GM21381 (cell line): Measurements from ENCODE around the gene CCK.

Source experiments
- ATAC-seq: cut with Tn5 transposase; IDR thresholded peaks from one replicate; pipeline ENCODE4 v1.9.1; 2021; ENCODE audit warnings: mild to moderate bottlenecking, moderate library complexity; ENCODE audit not compliant: unreplicated experiment

Gene CCK

DNA sequence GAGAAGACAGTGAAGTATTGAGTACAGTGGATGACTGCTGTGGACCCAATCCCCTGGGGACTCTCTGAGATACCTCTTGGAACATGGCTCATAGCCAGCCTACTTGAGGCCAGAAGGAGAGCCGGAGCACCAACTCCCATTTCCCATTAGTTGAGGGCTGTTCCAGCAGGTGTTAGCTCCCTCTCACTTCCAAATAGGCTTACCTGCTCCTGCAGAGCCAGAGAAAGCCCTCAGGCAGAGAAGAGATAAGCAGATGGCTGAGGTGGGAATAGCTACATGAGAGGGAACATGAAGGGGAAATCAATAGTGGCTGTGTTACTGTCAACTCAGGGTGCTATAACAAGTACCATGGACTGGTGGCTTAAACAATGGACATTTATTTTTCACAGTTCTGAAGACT is 4.6 kb upstream of the CCK start:
- ATAC-seq = no peak

DNA sequence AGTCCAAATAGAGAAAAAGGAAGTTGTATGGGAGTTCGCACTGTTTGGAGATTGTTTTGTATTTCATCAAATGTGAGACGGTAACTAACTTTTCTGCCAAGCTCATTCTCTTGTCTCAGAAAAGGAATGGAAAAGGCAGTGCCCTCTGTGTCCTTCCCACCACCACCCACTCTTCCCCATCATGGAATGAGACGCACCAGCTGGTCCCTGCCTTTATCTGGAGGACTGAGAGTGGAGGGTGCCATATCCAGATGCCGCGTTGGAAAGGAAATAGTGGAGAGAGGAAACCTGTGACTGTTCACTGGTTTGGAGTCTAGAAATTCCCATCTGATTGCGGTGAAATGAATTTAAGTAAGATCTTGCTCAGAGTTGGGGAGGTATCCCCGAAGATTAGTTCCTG is 3.7 kb upstream of the CCK start:
- no peak for ATAC-seq

DNA sequence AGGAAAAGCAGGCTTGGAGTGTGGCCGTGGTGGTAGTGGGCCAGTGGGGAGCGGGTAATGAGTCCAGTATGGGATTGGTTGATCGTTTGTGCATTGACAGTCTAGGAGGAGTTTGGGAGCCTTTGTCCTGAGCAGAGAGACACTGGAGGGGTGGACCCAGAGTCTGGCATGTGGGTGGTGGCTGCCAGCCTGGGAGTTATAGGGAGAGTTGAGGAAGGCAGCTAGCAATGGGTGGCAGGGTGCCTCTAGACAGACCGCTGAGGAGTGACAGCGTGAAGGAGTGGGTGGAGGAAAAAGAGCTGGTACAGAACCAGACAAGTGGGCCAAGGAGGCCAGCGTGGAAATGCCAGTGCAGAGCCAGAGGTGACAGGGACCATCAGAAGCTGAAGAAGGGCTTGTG is 1.9 kb upstream of the CCK start:
- no peak for ATAC-seq

DNA sequence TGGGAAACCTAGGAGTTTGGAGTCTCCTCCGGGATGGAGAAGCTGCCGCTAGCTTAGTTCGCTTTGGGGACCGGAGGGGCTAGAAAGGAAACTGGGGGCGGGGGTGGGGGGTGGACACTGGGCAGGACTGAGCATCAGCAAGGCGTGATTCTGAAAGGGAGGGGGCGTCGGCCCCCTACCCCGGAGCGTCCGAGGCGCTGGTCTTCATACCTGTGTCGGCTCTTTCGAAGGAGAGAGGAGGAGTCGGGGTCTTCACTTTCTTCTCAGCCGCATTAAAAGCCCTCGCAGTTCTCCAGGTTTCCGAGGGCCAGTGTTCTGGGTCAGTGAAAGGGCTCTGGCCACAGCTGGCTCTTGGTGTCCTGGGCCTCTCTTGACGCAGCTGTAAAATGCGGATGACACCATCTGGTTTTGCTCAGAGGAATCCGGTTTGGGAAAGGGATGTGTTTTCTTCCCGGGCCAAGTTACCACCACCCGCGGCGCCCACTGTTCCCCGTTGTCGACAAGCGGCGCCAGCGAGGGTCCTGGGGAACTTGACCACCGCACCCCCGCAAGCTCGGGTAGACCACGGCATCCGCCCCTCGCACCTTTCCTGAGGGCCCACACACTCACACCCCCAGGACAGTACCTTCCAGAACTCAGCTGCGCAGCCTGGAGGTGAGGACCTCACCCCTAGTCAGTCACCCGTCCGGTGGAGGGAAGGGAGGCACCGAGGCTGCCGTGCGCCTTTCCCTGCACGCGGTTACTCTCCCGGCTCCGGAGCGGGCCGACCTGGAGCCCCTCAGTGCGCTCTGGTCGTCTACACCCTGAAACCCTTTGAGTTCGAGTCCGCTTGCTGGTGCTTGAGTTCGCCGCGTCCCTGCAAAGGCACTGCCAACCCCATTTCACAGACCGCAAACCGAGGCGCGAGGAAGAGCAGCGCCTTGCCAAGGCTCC is 660 bp downstream of the CCK start:
- ATAC-seq = no peak

DNA sequence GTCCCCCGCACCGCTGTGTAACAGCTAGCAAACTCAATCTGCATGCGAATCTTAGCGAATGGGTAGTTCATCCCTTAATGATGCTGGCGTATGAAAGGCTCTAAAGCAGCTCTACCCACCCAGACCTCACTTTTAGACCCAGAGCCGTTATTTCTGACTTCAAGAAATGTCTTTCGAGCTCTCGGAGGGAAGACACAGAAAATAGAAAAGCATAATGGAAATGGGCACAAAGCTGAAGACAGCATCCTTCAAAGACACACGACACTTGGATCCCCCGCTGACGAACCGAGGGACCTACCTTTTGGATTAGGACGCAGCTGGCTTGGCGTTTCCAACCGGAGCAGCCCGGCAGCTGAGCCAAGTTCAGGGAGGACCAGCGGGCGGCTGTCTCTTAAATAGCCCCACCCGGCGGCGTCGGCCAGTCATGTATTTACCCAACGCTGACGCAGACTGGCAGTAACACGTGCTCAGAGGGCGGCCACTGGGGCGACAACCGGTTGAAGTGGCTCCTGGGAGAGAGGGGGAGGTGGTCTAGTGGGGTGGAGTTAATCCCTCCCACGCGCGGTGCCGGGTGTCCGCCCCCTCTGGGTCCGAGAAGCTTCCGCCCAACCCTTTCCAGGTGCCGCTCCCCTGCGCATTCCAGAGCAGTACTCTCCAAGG is 1.5 kb downstream of the CCK start:
- ATAC-seq = no peak

DNA sequence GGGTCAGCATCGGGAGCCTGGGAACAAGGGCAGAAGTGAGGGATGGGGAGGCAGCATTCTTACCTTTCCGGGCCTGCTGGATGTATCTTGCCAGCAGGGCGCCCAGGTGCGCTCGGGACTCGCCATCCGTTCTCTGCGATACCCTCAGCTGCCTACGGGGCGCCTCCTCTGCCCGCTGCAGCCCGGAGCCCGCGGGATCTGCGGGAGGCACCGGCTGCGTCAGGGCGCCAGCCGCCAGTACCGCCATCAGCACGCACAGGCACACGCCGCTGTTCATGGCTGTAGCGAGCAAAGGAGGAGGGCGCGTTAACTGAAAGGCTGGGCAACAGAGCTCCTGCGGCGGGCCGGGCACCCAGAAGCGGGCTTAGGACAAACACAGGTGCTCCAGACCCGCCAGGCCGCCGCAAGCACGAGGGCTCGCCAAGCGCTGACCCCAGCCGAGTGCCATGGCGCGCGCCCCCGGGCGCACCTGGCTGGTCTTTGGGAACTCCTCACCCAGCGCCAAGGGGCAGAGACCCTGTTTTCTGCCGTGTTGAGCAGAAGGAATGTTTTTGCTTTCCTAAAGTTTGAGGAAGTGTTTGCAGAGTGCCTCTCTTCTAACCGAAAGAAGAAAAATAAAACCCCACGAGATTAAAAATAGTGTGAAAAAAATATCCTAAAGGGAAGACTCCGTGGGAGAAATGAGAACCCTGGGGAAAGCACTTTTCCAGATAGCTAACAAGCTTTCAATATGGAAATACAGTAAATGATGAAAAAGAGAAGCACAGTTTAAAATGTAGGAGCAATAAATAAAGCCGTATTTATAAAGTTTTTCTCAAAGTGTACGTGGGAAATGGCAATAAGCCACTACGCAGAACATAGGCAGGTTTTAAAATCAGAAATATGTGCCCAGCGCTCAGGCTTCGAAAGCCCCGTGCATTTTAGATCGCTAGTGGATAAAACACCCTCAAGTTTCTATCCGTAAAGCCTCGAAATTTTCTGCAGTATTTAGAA is 2.3 kb downstream of the CCK start:
- ATAC-seq = no peak

DNA sequence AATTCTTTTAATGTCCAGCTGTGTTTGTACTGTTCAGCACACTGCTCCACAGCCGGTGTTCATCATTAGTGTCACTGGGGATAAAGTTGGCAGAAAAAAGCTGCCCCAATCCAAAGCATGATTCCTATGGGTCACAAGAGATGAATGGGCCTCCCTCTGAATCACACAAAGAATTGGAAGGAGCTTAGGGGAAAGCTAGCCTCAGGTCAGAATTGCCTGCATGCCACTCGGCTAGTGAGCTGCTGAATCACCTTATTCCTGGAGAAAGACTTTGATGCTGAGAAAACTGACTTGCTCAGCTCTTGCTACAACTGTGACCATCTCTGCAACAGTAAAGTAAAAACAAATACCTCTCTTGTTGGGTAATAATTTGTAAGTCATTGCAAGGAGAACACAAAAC is 3.5 kb downstream of the CCK start:
- ATAC-seq = no peak

DNA sequence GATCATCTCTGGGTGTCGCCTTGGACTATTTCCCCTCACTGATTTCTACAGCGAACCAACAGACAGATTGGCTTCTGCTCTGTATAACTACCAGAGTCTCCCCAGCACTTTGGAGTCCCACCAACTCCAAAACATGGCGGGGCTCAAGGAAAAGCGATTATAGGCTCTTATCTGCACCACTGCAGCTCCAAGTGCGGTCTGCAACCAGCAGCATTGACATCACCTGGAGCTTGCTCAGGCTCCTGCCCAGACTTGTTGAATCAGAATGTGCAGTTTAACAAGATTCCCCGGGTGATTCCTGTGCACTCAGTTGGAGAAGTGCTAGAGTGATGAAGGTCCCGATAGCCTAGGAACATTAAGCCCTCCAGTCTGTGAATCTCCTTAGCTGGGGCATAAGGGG is 9.0 kb downstream of the CCK start:
- ATAC-seq = no peak

DNA sequence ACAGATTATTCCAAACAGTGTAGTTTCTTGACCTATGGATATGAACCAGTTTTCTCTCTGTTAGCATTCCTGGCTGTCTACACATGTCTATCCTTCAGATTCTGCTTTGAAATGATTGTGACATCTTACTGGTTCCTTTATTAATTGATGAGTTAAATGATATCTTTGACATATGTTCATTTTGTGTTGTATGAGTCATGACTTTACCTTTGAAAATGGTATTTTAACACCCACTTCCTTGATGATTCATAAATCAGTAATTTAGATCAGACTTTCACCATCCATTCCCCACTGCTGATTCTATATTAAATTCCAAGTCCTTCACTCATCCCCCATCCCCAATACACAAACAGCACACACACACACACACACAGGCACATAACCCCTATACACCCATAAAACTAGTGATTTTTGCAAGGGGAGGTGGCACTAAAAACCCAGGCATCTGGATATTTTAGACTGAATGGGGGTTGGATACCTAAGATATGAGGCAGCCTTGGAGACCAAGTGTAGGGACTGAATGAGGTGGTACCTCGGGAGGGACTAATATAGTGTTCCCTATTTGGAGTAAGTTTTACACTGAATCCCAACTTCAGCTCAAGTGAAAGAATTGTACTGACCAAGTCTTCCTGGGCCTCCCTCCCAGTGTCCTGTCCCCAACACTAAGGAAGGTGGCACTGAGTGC is 9.7 kb downstream of the CCK start:
- no peak for ATAC-seq

DNA sequence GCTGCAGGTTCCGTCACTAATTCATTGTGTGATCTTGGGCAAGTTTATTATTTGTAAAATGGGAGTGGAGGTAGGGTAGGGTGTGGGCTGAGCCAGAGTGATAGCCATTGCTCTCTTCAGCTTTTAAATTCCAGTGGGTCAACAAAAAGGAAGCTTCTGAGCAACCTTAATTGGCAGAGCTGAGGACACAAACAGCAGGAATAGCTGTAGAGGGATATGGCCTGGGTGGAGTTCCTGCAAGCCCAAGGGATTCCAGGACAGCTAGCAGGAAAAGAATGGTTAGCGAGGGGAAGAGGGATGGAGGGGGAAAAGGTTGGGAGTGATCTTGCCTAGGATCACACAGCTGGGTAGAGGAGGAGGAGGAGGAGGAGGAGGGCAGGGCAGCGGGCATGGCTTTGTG is 11.4 kb downstream of the CCK start:
- no peak for ATAC-seq

DNA sequence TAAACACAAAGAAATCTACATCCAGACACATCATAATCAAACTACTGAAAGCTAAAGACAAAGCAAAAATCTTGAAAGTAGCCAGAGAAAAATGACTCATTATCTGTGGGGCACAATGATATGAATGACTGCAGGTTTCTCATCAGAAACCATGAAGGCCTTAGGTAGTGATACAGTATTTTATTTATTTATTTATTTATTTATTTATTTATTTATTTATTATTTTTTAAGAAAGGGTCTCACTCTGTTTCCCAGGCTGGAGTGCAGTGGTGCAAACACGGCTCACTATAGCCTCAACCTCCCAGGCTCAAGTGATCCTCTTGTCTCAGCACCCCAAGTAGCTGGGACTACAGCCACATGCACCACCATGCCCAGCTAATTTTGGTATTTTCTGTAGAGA is 15.2 kb downstream of the CCK start:
- no peak for ATAC-seq

DNA sequence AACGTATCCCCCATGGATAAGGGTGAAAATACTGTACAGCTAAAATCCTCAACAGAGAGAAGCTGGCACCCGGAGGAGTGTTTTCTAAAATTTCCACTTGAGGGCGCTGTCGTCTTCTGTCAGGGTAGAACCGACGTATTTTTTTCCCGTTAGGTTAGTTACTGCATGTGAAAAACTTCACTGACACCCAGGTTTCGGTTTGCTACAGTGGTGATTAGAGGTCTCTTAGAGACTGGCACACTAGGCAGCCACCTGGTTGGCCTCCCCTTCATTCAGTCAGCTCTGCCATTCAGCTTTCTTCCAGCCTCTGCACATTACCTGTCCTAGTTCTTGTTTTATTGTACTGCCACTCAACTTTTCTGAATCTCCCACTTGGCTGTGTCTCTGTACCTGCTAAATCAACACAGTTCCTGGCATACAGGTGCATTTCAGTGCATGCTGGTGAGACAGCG is 18.4 kb downstream of the CCK start:
- peak; percentile 73 for ATAC-seq

DNA sequence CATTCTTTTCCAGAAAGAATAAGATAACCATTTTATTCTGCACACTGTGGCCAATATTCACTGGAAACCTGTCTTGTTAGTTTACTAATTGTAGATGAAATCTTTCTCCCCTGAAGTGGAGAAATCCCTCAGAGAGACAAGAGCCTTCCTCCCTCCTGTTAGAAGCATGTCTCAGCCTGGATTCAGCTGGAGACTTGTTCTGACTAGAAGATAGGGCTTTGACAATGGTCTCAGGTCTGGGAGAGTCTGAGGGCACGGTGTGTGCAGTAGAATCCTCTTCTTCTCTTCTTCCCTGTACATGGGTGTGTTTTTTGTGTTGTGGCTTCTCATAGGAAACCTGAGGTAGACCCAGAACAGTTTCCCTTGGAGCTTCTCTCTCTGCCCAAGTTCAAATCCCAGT is 19.9 kb downstream of the CCK start:
- no peak for ATAC-seq

DNA sequence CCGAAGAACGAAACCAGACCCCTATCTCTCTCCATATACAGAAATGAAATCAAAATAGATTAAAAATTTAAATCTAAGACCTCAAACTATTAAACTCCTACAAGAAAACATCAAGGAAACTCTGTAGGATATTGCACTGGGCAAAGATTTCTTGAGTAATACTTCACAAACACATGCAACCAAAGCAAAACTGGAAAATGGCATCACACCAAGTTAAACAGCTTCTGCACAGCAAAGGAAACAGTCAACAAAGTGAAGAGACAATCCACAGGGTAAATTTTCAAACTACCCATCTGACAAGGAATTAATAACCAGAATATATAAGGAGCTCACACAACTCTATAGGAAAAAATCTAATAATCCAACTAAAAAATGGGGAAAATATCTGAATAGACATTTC is 29.4 kb downstream of the CCK start:
- no peak for ATAC-seq

DNA sequence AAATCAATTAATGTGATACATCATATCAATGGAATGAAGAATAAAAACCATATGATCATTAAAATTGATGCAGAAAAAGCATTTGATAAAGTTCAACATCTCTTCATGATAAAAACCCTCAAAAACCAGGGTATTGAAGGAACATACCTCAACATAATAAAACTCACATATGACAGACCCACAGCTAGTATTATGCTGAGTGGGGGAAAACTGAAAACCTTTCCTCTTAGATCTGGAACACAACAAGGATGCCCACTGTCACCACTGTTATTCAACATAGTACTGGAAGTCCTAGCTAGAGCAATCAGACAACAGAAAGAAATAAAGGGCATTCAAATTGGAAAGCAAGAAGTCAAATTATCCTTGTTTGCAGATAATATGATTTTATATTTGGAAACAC is 30.5 kb downstream of the CCK start:
- no peak for ATAC-seq

DNA sequence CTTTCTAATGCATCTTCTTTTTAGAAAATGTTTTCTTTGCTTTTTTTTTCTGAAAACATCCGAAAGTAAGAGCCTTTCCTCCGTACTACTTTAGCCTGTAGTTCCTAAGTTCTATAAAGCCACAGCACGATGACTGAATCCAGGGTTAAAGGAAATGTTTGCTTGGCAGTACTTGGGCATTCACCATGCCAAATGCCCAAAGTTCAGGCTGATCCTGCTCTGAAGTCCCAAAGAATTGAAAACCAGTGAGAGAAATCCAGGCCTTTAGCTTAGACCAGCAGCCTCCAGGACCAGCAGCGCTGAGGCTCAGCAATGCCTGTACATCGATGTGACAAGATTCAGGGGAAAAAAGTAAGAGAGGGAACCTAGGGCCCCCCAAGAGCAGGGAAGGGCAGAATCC is 35.1 kb downstream of the CCK start:
- no peak for ATAC-seq

DNA sequence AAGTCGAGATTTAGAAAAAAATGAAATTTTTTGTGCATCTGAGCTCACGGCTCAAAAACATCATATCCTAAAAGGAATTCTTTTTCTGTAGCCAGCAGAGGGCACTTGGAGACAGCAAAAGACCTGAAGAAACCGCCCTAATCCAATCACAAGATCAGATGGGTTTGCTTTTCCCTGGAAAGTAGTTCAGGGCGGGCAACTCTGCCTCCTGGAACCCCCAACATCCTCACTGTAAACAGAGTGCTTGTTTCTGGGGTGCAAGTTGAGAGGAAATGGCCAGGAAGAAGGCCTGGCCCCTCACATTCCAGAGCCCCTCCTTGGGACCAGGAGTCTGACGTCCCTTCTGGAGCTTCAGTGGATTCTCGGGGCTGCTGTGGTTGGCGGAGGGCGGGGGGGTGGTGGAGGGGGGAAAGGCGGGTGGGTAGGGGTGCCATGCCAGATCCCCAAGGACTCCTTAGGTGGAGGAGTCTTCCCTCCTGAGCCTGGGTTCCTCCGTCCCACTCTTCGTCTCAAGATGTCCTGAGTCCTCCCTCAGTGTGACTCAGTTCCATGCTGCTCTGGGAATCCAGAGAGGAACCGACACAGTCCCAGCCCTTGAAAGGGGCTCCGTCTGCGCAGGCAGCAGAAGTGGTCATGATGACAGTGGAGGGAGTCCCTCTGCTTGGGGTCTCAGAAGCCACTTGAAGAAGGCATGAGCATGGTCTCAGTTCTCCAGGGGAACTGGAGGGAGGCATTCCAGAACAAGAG is 35.9 kb downstream of the CCK start:
- no peak for ATAC-seq

DNA sequence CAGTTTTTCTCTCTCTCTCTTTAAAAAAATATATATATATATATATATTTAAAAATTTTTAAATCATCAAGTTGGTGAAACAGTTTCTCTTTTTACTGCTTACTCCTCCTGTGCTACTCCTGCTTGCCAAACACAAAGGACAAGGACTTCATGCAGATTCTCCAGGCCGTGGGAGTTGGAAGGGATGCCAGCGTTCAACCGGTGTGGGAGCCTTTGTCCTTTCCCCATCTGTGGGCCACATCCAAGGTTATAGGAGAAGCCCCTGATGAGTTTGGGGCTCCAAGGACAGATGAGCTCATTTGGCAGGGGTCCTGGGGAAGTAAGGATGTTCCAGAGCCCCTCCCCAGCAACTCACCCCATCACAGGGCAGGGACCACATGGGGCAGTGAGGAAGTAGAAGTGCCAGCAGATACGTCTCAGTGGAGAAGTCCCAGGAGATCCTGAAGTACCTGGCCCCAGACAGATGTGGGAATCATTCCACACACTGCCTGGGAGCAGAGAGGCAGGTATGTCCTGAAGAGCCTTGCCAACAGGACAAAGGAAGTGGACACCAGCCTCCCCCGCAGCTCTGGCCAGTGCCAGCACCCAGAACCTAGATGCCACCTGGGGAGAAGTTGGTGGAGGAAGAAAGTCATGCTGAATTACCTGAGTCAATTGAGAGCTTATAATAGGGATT is 36.6 kb downstream of the CCK start:
- ATAC-seq = no peak

DNA sequence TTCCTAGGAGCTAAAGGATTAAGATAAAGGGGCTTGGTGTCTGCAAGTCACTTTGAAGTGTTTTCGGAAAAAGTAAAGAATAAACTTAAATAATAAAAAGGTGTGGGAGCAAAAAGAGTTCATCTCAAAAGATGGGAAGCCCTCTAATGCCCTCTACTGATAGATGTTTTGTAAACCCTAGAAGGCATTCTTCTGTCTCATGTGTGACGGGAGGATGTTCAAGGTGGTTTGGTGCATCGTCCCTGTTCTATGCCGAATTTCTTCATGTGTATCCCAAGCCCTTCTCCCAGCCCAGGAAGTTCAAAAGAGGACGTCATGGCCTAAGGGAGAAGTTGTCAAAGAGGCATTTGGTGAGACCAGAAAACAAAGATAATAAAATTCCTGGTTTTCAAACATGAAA is 37.2 kb downstream of the CCK start:
- ATAC-seq = no peak
